Naive thymus-derived CD4-positive, alpha-beta T cell (primary cell): ENCODE results near the gene GPA33. TPM values are rescaled to one million over a fixed set of nuclear protein-coding genes. Genes with fewer than 3 reads are reported as not detected.

ENCODE experiments used
- ATAC-seq: fragments of 150-1000 bp; cut with Tn5 transposase; 2 replicates; pipeline ENCODE4 v1.10.0; 2021; ENCODE audit warnings: mild to moderate bottlenecking, moderate library complexity
- CTCF ChIA-PET: fragments of 350-600 bp; sonication (Branson Sonifier 250); formaldehyde crosslinking; loops from one replicate; lab custom pipeline; 2021; ENCODE audit warnings: antibody characterized with exemption; lab: Charles Lee
- POLR2A ChIA-PET: fragments of 350-600 bp; sonication (Branson Sonifier 250); formaldehyde crosslinking; loops from one replicate; lab custom pipeline; 2021; ENCODE audit warnings: antibody characterized with exemption, inconsistent platforms; lab: Charles Lee
- DNase-seq, 9 donors: peaks; one replicate each; pipeline versions ENCODE4 v3.0.0 to v3.0.0-alpha.2; 2020 to 2022; ENCODE audit warnings: mixed read lengths in 1 of 9
- H3K27ac ChIP-seq: one replicate; pipeline ENCODE4 v1.7.0; 2013; ENCODE audit warnings: mild to moderate bottlenecking, low read depth, low read length, moderate library complexity
- H3K27me3 ChIP-seq, 2 donors: one replicate each; pipeline ENCODE4 v1.7.0; 2013; ENCODE audit warnings: low read length in 2 of 2, mild to moderate bottlenecking in 2 of 2, moderate library complexity in 2 of 2; ENCODE audit not compliant: control insufficient read depth in 2 of 2, insufficient read depth in 2 of 2
- H3K36me3 ChIP-seq, 3 experiments: 1 replicate in 2 of 3; 2 replicates in 1 of 3; pipeline ENCODE4 v1.7.0; 2013; ENCODE audit warnings: low read length in 3 of 3, mild to moderate bottlenecking in 3 of 3, moderate library complexity in 1 of 3; ENCODE audit not compliant: insufficient read depth in 3 of 3, control insufficient read depth in 2 of 3
- H3K4me1 ChIP-seq, 2 donors: one replicate each; pipeline ENCODE4 v1.7.0; 2013; ENCODE audit warnings: low read length in 2 of 2, mild to moderate bottlenecking in 2 of 2, moderate library complexity in 1 of 2; ENCODE audit not compliant: control insufficient read depth in 2 of 2, insufficient read depth in 2 of 2
- H3K4me3 ChIP-seq: 2 replicates; pipeline ENCODE4 v1.7.0; 2013; ENCODE audit warnings: mild to moderate bottlenecking, low read length
- H3K9me3 ChIP-seq, 3 experiments: 1 replicate in 2 of 3; 2 replicates in 1 of 3; pipeline ENCODE4 v1.7.0; 2013; ENCODE audit warnings: low read length in 3 of 3; ENCODE audit not compliant: control insufficient read depth in 2 of 3
- H3K27ac Mint-ChIP-seq, 9 donors: one replicate each; pipeline ENCODE4 v1.8.0; 2020 to 2022; ENCODE audit warnings: mixed read lengths in 9 of 9, mild to moderate bottlenecking in 8 of 9, moderate library complexity in 5 of 9, inconsistent platforms in 2 of 9
- H3K27me3 Mint-ChIP-seq, 5 donors: one replicate each; pipeline ENCODE4 v1.8.0; 2021 to 2022; ENCODE audit warnings: mixed read lengths in 5 of 5, mild to moderate bottlenecking in 1 of 5
- H3K36me3 Mint-ChIP-seq, 5 donors: one replicate each; pipeline ENCODE4 v1.8.0; 2020 to 2022; ENCODE audit warnings: mixed read lengths in 5 of 5, mild to moderate bottlenecking in 3 of 5, inconsistent platforms in 1 of 5
- H3K4me1 Mint-ChIP-seq, 7 donors: one replicate each; pipeline ENCODE4 v1.8.0; 2020 to 2022; ENCODE audit warnings: mixed read lengths in 7 of 7, mild to moderate bottlenecking in 3 of 7, inconsistent platforms in 1 of 7
- H3K4me3 Mint-ChIP-seq, 10 donors: one replicate each; pipeline ENCODE4 v1.8.0; 2020 to 2022; ENCODE audit warnings: mild to moderate bottlenecking in 10 of 10, mixed read lengths in 10 of 10, moderate library complexity in 6 of 10, inconsistent platforms in 2 of 10
- H3K9me3 Mint-ChIP-seq, 11 donors: one replicate each; pipeline ENCODE4 v1.8.0; 2020 to 2022; ENCODE audit warnings: mixed read lengths in 11 of 11, mild to moderate bottlenecking in 4 of 11, inconsistent platforms in 1 of 11, moderate library complexity in 1 of 11
- intact Hi-C, 2 donors: fragments of 100-400 bp; cut with micrococcal nuclease; formaldehyde crosslinking; loops; one replicate each; pipeline ENCODE4 v1.15.1; 2023
- polyA plus RNA-seq, 2 donors: library from polyadenylated mRNA; unstranded; fragments of 300-500 nt; fragmentation: Illumina TruSeq; gene quantifications; one replicate each; pipeline ENCODE4 v1.2.3, GENCODE V29; 2021
- total RNA-seq, 6 experiments: library from RNA in 5 of 6; stranded (reverse) in 5 of 6; gene quantifications; 1 replicate in 5 of 6; 2 replicates in 1 of 6; pipeline ENCODE4 v1.2.3 and lab custom pipeline; 2021 to 2026

Gene GPA33
- total and polyA plus RNA-seq, 7 experiments from 2014 or later, result 5.4 to 63.4 (median 31.3) TPM

DNA sequence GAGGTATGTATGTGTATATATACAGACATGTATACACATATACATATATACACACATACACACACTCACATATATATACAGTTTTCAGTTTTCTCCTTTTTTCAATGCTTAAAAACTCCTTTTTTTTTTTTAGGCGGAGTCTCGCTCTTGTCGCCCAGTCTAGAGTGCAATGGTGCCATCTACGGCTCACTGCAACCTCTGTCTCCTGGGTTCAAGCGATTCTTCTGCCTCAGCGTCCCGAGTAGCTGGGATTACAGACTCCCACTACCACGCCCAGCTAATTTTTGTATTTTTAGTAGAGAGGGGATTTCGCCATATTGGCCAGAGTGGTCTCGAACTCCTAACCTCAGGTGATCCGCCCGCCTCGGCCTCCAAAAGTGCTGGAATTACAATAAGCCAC lies 30.7 kb upstream of the GPA33 start:
- no peaks in the 10 kb centered on the region for H3K36me3 Mint-ChIP-seq
- H3K4me3 Mint-ChIP-seq, result peak overlapping the region; percentile 81 to 93 (median 88)
- peak overlapping the region in 7 of 9 donors; percentile 19 to 81 (median 73) for H3K27ac Mint-ChIP-seq
- ATAC-seq, result peak; percentile 50
- Histone ChIP-seq H3K27me3 (no peaks in the 10 kb centered on the region), H3K9me3 (no peaks in the 10 kb centered on the region), H3K36me3 (no peaks in the 10 kb centered on the region), H3K4me1 (peaks cover 0 to 8% of the 10 kb centered on the region in 2 donors), H3K4me3 (peak overlapping the region; percentile 79), H3K27ac (no peak overlapping the region)
- ChIA-PET CTCF (interaction anchor here (0.6 to 6.7 kb wide), 17 partner anchors 11 to 412 kb away, joined by 3 to 67 read pairs (median 5); partner anchors contain the start of gene GPA33), POLR2A (interaction anchor here (0.7 to 2.7 kb wide), 5 partner anchors 30 to 244 kb away, joined by 3 to 9 read pairs (median 3); partner anchors contain the start of gene GPA33)
- no peaks in the 10 kb centered on the region for H3K9me3 Mint-ChIP-seq
- H3K4me1 Mint-ChIP-seq, result peaks cover 4 to 10% (median 7%) of the 10 kb centered on the region in 7 donors
- intact Hi-C loops, result loop anchor here (1.0 to 10.0 kb wide), 14 partner anchors 16 to 1196 kb away; partner anchors contain the start of genes GPA33 (in 1 of the 2), ILDR2 (in 1 of the 2) and POU2F1 (in 1 of the 2)
- peaks cover 0 to 5% (median 3%) of the 10 kb centered on the region in 5 donors for H3K27me3 Mint-ChIP-seq
- peak in 7 of 9 donors; percentile 16 to 62 (median 51) for DNase-seq

GRCh38 chr1:167119696-167120095 lies 29.5 kb upstream of the GPA33 start:
- no peak overlapping the region for H3K27ac ChIP-seq
- no peaks in the 10 kb centered on the region for H3K9me3 Mint-ChIP-seq
- no peaks in the 10 kb centered on the region for H3K27me3 ChIP-seq
- peak overlapping the region in 3 of 10 donors; percentile 3 to 11 (median 4) for H3K4me3 Mint-ChIP-seq
- ATAC-seq (no peak), DNase-seq (no peak)
- no peaks in the 10 kb centered on the region for H3K36me3 ChIP-seq
- H3K27ac Mint-ChIP-seq, result peak overlapping the region in 3 of 9 donors; percentile 25 to 37 (median 27)
- ChIA-PET POLR2A (interaction anchor here (1.0 kb wide), 1 partner anchor 29 kb away, joined by 3 read pairs; the partner anchor contains the start of gene GPA33), CTCF (interaction anchor here (0.5 to 6.7 kb wide), 8 partner anchors 10 to 324 kb away, joined by 3 to 67 read pairs (median 8); partner anchors contain the start of gene GPA33)
- H3K4me1 Mint-ChIP-seq, result peaks cover 6 to 12% (median 10%) of the 10 kb centered on the region in 7 donors
- H3K4me3 ChIP-seq, result no peak overlapping the region
- intact Hi-C loops, result loop anchor here (2.0 to 10.0 kb wide), 10 partner anchors 15 to 1195 kb away; partner anchors contain the start of gene ILDR2 (in 1 of the 2)
- H3K9me3 ChIP-seq, result no peaks in the 10 kb centered on the region
- H3K4me1 ChIP-seq, result peaks cover 0 to 8% of the 10 kb centered on the region in 2 donors
- H3K27me3 Mint-ChIP-seq, result peaks cover 0 to 6% (median 0%) of the 10 kb centered on the region in 5 donors
- no peaks in the 10 kb centered on the region for H3K36me3 Mint-ChIP-seq

DNA sequence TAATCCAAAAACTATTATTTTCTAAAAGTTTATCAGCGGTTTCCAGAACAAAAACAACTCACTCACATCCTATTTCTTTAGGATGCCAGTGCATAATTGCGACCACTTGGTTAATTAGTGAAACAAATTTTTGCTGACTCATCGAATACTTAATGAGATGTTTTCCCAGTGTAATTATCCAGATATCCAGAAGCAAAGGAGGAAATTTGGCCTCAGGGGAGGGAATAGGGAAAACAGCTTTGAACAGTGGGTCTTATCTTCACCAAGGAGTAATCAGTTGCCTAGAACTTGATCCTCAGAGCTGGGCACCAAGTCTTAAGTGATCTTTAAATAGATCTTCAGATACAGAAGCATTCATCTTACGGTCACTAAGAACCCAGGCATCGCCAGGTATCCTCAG lies 28.0 kb upstream of the GPA33 start:
- CTCF ChIA-PET, result interaction anchor here (0.6 to 1.8 kb wide), 4 partner anchors 54 to 335 kb away, joined by 4 to 8 read pairs (median 5); no protein-coding TSS in a partner anchor
- H3K4me3 Mint-ChIP-seq, result no peak overlapping the region
- peaks cover 0 to 9% (median 0%) of the 10 kb centered on the region in 5 donors for H3K27me3 Mint-ChIP-seq
- Histone ChIP-seq H3K4me3 (no peak overlapping the region), H3K27me3 (no peaks in the 10 kb centered on the region), H3K36me3 (no peaks in the 10 kb centered on the region), H3K27ac (no peak overlapping the region), H3K4me1 (peaks cover 0 to 8% of the 10 kb centered on the region in 2 donors), H3K9me3 (no peaks in the 10 kb centered on the region)
- H3K36me3 Mint-ChIP-seq, result no peaks in the 10 kb centered on the region
- H3K9me3 Mint-ChIP-seq, result no peaks in the 10 kb centered on the region
- peaks cover 6 to 15% (median 10%) of the 10 kb centered on the region in 7 donors for H3K4me1 Mint-ChIP-seq
- intact Hi-C loops, result no loop called here
- POLR2A ChIA-PET, result interaction anchor here (0.6 to 1.2 kb wide), 5 partner anchors 14 to 75 kb away, joined by 3 to 5 read pairs (median 3); no protein-coding TSS in a partner anchor
- DNase-seq (no peak), ATAC-seq (no peak)
- no peak overlapping the region for H3K27ac Mint-ChIP-seq

GRCh38 chr1:167117225-167117624 lies 27.0 kb upstream of the GPA33 start:
- H3K4me3 ChIP-seq, result no peak overlapping the region
- peaks cover 0 to 2% (median 0%) of the 10 kb centered on the region in 11 donors for H3K9me3 Mint-ChIP-seq
- peaks cover 6 to 18% (median 10%) of the 10 kb centered on the region in 7 donors for H3K4me1 Mint-ChIP-seq
- H3K36me3 Mint-ChIP-seq, result no peaks in the 10 kb centered on the region
- ATAC-seq (no peak), DNase-seq (no peak)
- H3K27me3 Mint-ChIP-seq, result peaks cover 0 to 12% (median 0%) of the 10 kb centered on the region in 5 donors
- intact Hi-C loops, result no loop called here
- ChIA-PET CTCF (interaction anchor here (1.7 to 1.8 kb wide), 2 partner anchors 56 to 207 kb away, joined by 5 to 8 read pairs; no protein-coding TSS in a partner anchor), POLR2A (no interaction called here)
- no peaks in the 10 kb centered on the region for H3K9me3 ChIP-seq
- peaks cover 0 to 8% of the 10 kb centered on the region in 2 donors for H3K4me1 ChIP-seq
- no peaks in the 10 kb centered on the region for H3K27me3 ChIP-seq
- no peaks in the 10 kb centered on the region for H3K36me3 ChIP-seq
- H3K27ac ChIP-seq, result no peak overlapping the region
- peak overlapping the region in 1 of 9 donors; percentile 26 for H3K27ac Mint-ChIP-seq
- H3K4me3 Mint-ChIP-seq, result no peak overlapping the region

GRCh38 chr1:167116174-167116573 lies 26.0 kb upstream of the GPA33 start:
- Histone ChIP-seq H3K27me3 (no peaks in the 10 kb centered on the region), H3K9me3 (no peaks in the 10 kb centered on the region), H3K27ac (no peak overlapping the region), H3K4me1 (no peaks in the 10 kb centered on the region), H3K36me3 (no peaks in the 10 kb centered on the region), H3K4me3 (no peak overlapping the region)
- H3K9me3 Mint-ChIP-seq, result peaks cover 0 to 3% (median under 1%) of the 10 kb centered on the region in 11 donors
- ChIA-PET CTCF (interaction anchor here (0.9 to 1.9 kb wide), 3 partner anchors 26 to 49 kb away, joined by 3 to 5 read pairs (median 3); partner anchors contain the start of gene GPA33), POLR2A (interaction anchor here (1.3 kb wide), 1 partner anchor 25 kb away, joined by 3 read pairs; no protein-coding TSS in a partner anchor)
- H3K4me1 Mint-ChIP-seq, result peaks cover 5 to 27% (median 18%) of the 10 kb centered on the region in 7 donors
- H3K4me3 Mint-ChIP-seq, result no peak overlapping the region
- H3K27me3 Mint-ChIP-seq, result peaks cover 0 to 13% (median 0%) of the 10 kb centered on the region in 5 donors
- peak overlapping the region in 1 of 9 donors; percentile 60 for H3K27ac Mint-ChIP-seq
- intact Hi-C loops, result no loop called here
- no peak for ATAC-seq
- no peak for DNase-seq
- H3K36me3 Mint-ChIP-seq, result peaks cover 0 to under 1% (median 0%) of the 10 kb centered on the region in 5 donors

DNA sequence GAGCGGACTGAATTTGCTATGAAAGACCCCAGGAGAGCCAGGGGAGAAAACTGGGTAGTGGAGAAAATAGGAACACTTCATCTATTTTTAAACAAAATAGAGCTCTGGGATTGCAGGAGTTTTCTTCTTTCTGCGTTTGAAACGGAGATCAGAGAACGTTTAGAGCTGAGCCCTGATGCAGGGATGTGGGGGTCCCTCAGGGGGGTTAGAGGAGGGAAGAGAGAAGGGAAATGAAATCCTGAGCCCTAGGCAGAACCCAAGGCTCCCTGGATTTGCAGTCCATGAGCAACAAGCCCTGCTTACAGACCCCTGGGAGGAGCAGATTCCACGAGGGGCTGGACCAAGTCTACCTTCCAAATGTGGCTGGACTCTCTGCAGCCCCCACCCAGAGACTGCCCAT lies 25.5 kb upstream of the GPA33 start:
- H3K27me3 Mint-ChIP-seq, result peaks cover 0 to 16% (median 0%) of the 10 kb centered on the region in 5 donors
- Histone ChIP-seq H3K4me3 (no peak overlapping the region), H3K27ac (no peak overlapping the region), H3K4me1 (peaks cover 0 to under 1% of the 10 kb centered on the region in 2 donors), H3K9me3 (no peaks in the 10 kb centered on the region), H3K27me3 (no peaks in the 10 kb centered on the region), H3K36me3 (no peaks in the 10 kb centered on the region)
- peaks cover 0 to 8% (median 5%) of the 10 kb centered on the region in 11 donors for H3K9me3 Mint-ChIP-seq
- DNase-seq (no peak), ATAC-seq (no peak)
- peaks cover 8 to 32% (median 19%) of the 10 kb centered on the region in 7 donors for H3K4me1 Mint-ChIP-seq
- peaks cover 0 to 4% (median 2%) of the 10 kb centered on the region in 5 donors for H3K36me3 Mint-ChIP-seq
- peak overlapping the region in 2 of 9 donors; percentile 1 to 44 for H3K27ac Mint-ChIP-seq
- ChIA-PET CTCF (interaction anchor here (0.9 to 1.9 kb wide), 3 partner anchors 25 to 49 kb away, joined by 3 to 5 read pairs (median 3); partner anchors contain the start of gene GPA33), POLR2A (interaction anchor here (1.3 kb wide), 1 partner anchor 25 kb away, joined by 3 read pairs; no protein-coding TSS in a partner anchor)
- H3K4me3 Mint-ChIP-seq, result no peak overlapping the region
- intact Hi-C loops, result no loop called here
